OCI-LY3 (cell line): Measurements from ENCODE around the gene CDH23.

Experiments used
- H2AFZ ChIP-seq: fragments of 200-600, 300-600 bp; shearing (Covaris generic); 2 replicates; pipeline ENCODE4 v1.6.0; 2014; ENCODE audit warnings: antibody characterized with exemption, low read depth, low read length
- H3K27ac ChIP-seq: fragments of 200-600, 300-600 bp; sonication (generic); 2 replicates; pipeline ENCODE4 v1.5.1; 2014; ENCODE audit warnings: mild to moderate bottlenecking, low read length, moderate library complexity, mixed read lengths
- H3K27me3 ChIP-seq: fragments of 200-600, 300-600 bp; sonication (generic); 2 replicates; pipeline ENCODE4 v1.6.1; 2014; ENCODE audit warnings: low read depth, low read length, mixed read lengths
- H3K36me3 ChIP-seq: fragments of 200-600, 300-600 bp; sonication (generic); replicated peaks from 2 replicates; pipeline ENCODE3; 2014; ENCODE audit warnings: low read depth, low read length, mixed read lengths
- H3K4me1 ChIP-seq: fragments of 300-600, 200-600 bp; sonication (generic); 2 replicates; pipeline ENCODE4 v1.6.1; 2014; ENCODE audit warnings: low read length, mixed read lengths
- H3K4me2 ChIP-seq: fragments of 200-600, 300-600 bp; sonication (generic); 2 replicates; pipeline ENCODE4 v1.6.1; 2014; ENCODE audit warnings: low read length, mixed read lengths
- H3K4me3 ChIP-seq: fragments of 300-600, 200-600 bp; sonication (generic); 2 replicates; pipeline ENCODE4 v1.5.1; 2014; ENCODE audit warnings: antibody characterized with exemption, mild to moderate bottlenecking, low read length, moderate library complexity
- H3K79me2 ChIP-seq: fragments of 300-600, 200-600 bp; shearing (Covaris generic); 2 replicates; pipeline ENCODE4 v1.6.1; 2014; ENCODE audit warnings: mild to moderate bottlenecking, low read length, mixed read lengths
- H3K9ac ChIP-seq: fragments of 300-600, 200-600 bp; shearing (Covaris generic); 2 replicates; pipeline ENCODE4 v1.6.0; 2014; ENCODE audit warnings: mild to moderate bottlenecking, low read length, moderate library complexity
- H3K9me3 ChIP-seq: fragments of 200-600, 300-600 bp; shearing (Covaris generic); 2 replicates; pipeline ENCODE4 v1.6.1; 2014; ENCODE audit warnings: low read length, mixed read lengths; ENCODE audit not compliant: insufficient read depth
- H4K20me1 ChIP-seq: fragments of 200-600, 300-600 bp; sonication (generic); 2 replicates; pipeline ENCODE4 v1.6.1; 2016; ENCODE audit warnings: low read length, mixed read lengths; ENCODE audit not compliant: insufficient read depth
- EZH2phosphoT487 ChIP-seq: fragments of 200-600 bp; shearing (Covaris generic); IDR thresholded peaks from 2 replicates; pipeline ENCODE4 v1.6.1; 2018; ENCODE audit warnings: antibody characterized with exemption, mixed run types, low read depth
- TF ChIP-seq, protein P1 (sequence below): fragments of 200-600, 300-600 bp; sonication (generic); IDR thresholded peaks from 2 replicates; pipeline ENCODE4 v1.5.1; 2014; ENCODE audit warnings: antibody characterized with exemption, low read length, low read depth

The CDH23 gene

DNA sequence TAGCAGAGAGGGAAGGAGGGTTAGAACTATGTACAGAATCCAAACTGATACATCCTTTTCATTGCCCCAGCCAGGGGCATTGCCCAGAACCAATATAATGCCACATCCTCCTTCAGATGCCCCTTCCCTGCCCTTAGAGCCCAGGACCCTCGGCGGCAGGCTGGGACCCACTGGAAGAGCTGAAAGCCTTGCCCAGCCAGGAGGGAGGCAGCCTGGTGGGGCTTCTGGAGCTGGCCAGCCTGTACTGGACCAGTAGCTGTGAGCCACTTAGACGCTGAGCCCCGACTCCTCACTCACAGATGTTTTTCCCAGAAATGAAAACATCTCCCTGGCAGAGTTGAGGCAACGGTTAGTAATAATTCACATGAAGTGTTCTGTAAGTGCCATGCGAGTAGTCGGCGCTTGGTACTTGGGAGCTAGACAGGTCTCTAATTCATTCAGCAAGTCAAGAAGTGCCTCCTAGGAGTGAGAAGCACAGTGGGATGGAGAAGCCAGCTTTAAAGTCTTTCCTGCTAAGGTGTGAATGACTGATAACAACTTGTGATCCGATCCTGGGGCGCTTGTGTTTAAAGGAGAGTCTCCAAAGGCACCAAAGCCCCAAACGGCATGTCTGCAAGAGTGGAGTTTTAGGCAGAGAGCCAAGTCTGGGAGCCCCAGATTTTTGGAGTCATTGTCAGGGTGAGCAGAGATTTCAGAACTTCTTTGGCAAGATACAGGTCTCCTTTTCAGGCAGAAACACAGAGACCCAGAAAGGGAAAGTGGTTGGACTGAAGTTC is 366.8 kb downstream of the CDH23 start:
- Histone ChIP-seq H3K4me3 (no peak overlapping the region), H4K20me1 (no peaks in the 10 kb centered on the region), H3K79me2 (no peaks in the 10 kb centered on the region), H2AFZ (no peak overlapping the region), H3K9me3 (no peaks in the 10 kb centered on the region), H3K4me2 (no peak overlapping the region), H3K9ac (no peak overlapping the region), H3K4me1 (peaks cover 3% of the 10 kb centered on the region), H3K27me3 (no peaks in the 10 kb centered on the region), H3K36me3 (no peaks in the 10 kb centered on the region), H3K27ac (no peak overlapping the region)
- TF ChIP-seq EZH2phosphoT487: no peak
- TF ChIP-seq, protein P1, sequence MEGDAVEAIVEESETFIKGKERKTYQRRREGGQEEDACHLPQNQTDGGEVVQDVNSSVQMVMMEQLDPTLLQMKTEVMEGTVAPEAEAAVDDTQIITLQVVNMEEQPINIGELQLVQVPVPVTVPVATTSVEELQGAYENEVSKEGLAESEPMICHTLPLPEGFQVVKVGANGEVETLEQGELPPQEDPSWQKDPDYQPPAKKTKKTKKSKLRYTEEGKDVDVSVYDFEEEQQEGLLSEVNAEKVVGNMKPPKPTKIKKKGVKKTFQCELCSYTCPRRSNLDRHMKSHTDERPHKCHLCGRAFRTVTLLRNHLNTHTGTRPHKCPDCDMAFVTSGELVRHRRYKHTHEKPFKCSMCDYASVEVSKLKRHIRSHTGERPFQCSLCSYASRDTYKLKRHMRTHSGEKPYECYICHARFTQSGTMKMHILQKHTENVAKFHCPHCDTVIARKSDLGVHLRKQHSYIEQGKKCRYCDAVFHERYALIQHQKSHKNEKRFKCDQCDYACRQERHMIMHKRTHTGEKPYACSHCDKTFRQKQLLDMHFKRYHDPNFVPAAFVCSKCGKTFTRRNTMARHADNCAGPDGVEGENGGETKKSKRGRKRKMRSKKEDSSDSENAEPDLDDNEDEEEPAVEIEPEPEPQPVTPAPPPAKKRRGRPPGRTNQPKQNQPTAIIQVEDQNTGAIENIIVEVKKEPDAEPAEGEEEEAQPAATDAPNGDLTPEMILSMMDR: no peak

DNA sequence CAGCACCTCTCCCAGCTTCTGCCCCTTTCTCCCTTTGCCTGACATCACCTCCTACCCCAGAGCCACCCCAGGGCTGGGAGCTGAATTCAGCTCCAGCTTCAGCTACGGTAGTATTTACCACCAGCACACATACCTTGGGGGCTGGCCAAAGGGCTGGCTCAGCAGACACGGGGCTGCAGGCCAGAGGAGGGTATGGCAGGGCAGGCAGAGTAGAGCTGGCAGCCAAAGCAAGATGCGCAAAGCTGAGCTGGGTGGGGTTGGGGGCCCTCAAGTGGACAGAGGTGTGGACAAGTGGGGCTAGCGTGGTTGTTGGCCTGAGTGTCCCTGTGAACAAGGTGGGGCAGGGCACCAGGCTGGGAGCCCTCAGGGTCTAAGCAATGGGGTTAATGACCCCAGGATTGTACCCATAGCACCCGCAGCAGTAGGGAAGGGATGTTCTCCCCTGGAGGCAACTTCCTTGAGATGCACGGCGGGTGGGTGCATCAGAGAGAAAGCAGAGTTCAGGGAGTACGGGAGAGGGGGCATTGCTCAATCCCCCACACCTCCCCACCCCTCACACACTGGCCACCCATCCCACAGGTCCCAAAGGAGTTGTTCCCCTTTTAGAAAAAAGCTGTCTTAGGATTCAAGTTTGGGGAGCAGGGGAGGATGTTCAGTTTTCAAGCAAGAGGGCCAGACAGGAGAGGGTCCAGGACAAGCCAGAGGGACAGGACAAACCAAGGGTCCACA is 368.6 kb downstream of the CDH23 start:
- Histone ChIP-seq H3K79me2 (no peaks in the 10 kb centered on the region), H2AFZ (no peak overlapping the region), H3K36me3 (no peaks in the 10 kb centered on the region), H3K9ac (no peak overlapping the region), H3K27ac (no peak overlapping the region), H3K4me1 (peaks cover 17% of the 10 kb centered on the region), H3K9me3 (no peaks in the 10 kb centered on the region), H3K27me3 (no peaks in the 10 kb centered on the region), H4K20me1 (no peaks in the 10 kb centered on the region), H3K4me3 (no peak overlapping the region), H3K4me2 (no peak overlapping the region)
- TF ChIP-seq EZH2phosphoT487: no peak
- TF ChIP-seq, protein P1: no peak

DNA sequence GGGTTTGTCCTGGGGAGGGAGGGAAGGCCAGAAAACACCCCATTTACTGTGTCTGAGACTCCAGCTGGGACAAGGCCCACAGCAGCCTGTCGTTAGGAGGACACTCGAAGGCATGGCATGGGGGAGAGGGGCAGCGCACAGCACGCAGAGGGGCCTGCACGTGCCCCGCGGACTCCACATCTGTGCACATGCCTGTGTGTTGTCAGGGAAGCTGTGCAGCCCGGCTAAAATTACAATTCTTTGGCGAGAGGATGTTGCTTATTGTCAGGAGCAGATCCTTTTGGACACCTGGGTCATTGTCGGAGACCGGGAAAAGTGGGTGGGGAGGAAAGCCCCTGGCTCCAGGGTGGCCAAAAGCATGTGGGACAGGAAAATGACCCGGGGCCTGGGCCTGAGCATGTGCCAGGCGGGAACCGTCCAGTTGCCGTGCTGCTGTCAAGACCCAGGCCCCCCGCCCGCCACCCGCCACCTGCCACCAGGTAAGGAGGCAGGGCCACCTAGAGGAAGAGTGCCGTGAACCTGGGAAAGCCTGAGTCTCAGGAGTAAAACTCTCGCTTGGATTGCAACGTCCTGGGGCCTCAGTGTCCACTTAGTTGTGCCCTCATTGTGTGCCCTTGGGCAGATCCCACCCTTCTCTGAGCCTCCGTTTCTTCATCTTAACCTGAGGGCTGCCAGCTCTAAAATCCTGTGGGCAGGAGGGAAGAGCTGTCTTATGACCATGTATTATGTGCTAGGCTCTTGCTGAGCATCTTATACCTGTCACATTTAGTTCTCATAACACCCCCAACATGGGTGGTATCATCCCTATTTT is 369.4 kb downstream of the CDH23 start:
- H3K36me3 ChIP-seq: no peaks in the 10 kb centered on the region
- H3K4me2 ChIP-seq: no peak overlapping the region
- H2AFZ ChIP-seq: no peak overlapping the region
- H4K20me1 ChIP-seq: no peaks in the 10 kb centered on the region
- H3K27me3 ChIP-seq: no peaks in the 10 kb centered on the region
- H3K27ac ChIP-seq: no peak overlapping the region
- peaks cover 17% of the 10 kb centered on the region for H3K4me1 ChIP-seq
- H3K9ac ChIP-seq: no peak overlapping the region
- no peaks in the 10 kb centered on the region for H3K9me3 ChIP-seq
- no peak overlapping the region for H3K4me3 ChIP-seq
- TF ChIP-seq, protein P1: no peak
- TF ChIP-seq EZH2phosphoT487: no peak
- H3K79me2 ChIP-seq: no peaks in the 10 kb centered on the region
